ENCODE measurements around the gene ARID1B.

- TF ChIP-seq CTCF (IDR thresholded peaks at IDR 0.05; ENCODE audit: low read length), result no peak
- TF ChIP-seq EZH2 (IDR thresholded peaks at IDR 0.05; ENCODE audit: borderline replicate concordance, low read length), result no peak
These were observed 314.8 kb downstream of the ARID1B start for GRCh38 chr6:157091856-157092460.

Data from OCI-LY1 (cell line).